Measurements from ENCODE around the gene IL5RA.

Gene IL5RA

DNA sequence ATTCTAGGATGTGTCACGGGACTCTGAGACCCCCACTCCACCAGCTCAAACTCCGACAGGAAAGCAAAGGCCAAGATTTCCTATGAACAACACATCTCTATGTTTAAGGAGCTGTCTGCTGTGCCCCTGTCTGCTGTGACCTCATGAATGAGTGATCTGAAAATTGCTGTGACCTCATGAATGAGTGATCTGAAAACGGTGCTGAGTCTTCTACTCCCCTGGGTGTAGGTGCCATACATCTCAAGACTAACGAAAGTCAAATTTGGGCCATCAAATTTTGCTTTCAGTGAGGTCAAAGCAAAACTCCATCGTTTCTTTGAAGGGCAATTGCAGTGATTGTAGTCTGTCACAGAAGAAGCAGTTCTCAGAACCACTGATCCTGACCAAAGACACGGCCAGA lies 24.4 kb downstream of the IL5RA start:
- H3K27me3 ChIP-seq (ENCODE audit: control insufficient read depth, insufficient read depth, low read length) = no peaks in the 10 kb centered on the region
- no peaks in the 10 kb centered on the region for H3K9me3 ChIP-seq (ENCODE audit: control insufficient read depth, insufficient read depth, low read length)
- DNase-seq (ENCODE audit: low read depth, low spot score) = no peak
- H3K27ac ChIP-seq (ENCODE audit: low read length) = no peak overlapping the region
- WGBS (ENCODE audit: insufficient coverage, insufficient read length) = no CpG with 5 or more reads among the region's 6 CpGs
- no peaks in the 10 kb centered on the region for H3K4me1 ChIP-seq (ENCODE audit: control insufficient read depth, insufficient read depth, low read length)
- no peak overlapping the region for H3K4me3 ChIP-seq (ENCODE audit: low read length)
- no peaks in the 10 kb centered on the region for H3K36me3 ChIP-seq (ENCODE audit: control insufficient read depth, insufficient read depth, low read length)

DNA sequence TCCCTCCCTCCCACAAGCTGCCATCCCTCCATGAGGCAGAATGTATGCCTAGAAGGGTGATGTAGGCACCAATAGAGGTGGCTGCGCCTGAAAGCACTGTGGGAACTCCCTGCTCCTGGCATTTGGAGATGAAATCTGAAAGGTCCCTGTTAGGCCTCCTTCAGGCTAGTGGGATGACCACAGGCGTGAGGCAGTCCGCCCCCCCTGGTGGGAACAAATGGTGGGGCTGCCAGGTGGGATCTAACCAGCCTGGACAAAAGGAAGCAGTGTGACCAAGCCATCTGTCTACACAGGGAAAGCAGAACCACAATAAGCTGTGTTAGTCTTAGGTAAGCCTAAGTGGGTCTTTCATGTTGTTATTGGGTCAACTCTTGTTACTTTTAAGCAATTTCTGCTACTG lies 25.3 kb downstream of the IL5RA start:
- H3K27ac ChIP-seq (ENCODE audit: low read length) = no peak overlapping the region
- H3K4me3 ChIP-seq (ENCODE audit: low read length) = no peak overlapping the region
- no peaks in the 10 kb centered on the region for H3K9me3 ChIP-seq (ENCODE audit: control insufficient read depth, insufficient read depth, low read length)
- no peaks in the 10 kb centered on the region for H3K4me1 ChIP-seq (ENCODE audit: control insufficient read depth, insufficient read depth, low read length)
- no peak for DNase-seq (ENCODE audit: low read depth, low spot score)
- no peaks in the 10 kb centered on the region for H3K27me3 ChIP-seq (ENCODE audit: control insufficient read depth, insufficient read depth, low read length)
- no CpG with 5 or more reads among the region's 3 CpGs for WGBS (ENCODE audit: insufficient coverage, insufficient read length)
- no peaks in the 10 kb centered on the region for H3K36me3 ChIP-seq (ENCODE audit: control insufficient read depth, insufficient read depth, low read length)

DNA sequence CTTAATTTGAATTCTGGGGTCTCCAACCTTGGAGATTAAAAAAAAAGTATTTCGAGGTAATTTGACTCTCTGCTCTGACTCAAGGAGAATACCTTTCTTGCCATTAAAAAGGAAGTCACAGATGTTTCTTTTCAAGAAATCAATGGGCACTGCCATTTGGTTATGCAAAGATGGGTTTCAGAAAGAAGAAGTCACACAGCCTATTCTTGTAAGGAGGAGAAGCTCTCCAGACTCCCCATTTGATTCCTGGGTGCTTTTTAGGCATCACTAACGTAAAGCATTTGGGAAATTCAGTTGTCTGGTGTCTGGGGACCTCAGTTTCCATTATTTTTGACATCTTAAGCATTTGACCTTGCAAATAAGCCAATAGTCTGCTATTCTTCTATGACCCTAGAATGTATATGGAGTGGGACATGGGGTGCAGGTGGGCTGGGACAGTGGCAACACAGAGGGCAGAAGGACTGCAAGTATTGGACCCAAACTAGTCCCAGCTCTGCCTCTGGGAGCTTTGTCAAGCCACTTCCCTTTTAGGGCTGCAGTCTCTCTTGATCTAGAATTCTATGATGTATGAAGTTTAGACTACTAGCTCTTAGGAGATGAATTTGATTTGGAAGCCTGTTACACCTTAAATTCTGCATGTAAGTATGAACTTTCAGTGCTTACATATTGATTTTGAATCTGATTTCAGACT lies 27.8 kb downstream of the IL5RA start:
- no peak for DNase-seq (ENCODE audit: low read depth, low spot score)
- no peak overlapping the region for H3K27ac ChIP-seq (ENCODE audit: low read length)
- H3K9me3 ChIP-seq (ENCODE audit: control insufficient read depth, insufficient read depth, low read length) = no peaks in the 10 kb centered on the region
- WGBS (ENCODE audit: insufficient coverage, insufficient read length) = no CpG with 5 or more reads among the region's 2 CpGs
- no peaks in the 10 kb centered on the region for H3K27me3 ChIP-seq (ENCODE audit: control insufficient read depth, insufficient read depth, low read length)
- H3K4me1 ChIP-seq (ENCODE audit: control insufficient read depth, insufficient read depth, low read length) = no peaks in the 10 kb centered on the region
- H3K36me3 ChIP-seq (ENCODE audit: control insufficient read depth, insufficient read depth, low read length) = no peaks in the 10 kb centered on the region
- no peak overlapping the region for H3K4me3 ChIP-seq (ENCODE audit: low read length)

DNA sequence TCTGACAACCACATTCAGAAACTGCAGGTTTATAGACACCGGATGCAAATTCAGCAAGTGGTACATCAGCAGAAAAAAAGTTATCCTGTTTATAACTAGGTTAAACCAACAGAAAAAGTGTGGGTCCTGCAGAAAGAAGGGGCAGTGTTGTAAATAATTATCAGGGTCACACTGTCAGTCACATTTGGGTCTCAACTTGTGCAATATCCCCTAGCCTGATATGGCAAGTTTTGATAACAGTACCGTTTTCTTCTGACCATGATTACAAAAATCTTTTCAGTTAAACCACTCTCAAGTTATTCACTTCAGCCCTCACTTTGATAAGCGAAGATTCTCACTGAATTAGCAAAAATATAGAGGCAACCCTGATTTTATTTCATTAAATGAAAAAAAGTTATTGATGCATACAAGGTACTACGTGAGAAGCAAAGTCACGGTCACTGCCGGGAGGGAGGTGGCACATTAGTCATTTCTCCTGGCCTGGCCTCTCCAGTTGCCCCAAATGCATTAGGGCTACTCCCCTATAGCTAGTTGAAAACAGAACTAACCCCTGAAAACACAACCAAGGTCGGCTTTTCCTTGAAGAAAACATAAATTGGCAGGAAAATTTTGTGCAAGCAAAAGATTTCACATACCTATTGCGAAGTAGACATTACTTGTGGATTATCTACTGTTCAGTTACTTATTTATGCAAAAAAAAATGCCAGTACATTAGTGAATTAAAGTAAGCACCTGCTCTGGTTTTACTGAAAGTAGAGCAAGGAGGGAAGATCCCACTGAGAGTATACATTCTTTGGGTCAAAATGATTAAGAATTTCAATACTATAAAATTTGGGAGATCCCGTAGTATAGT lies 28.6 kb downstream of the IL5RA start:
- no peak overlapping the region for H3K4me3 ChIP-seq (ENCODE audit: low read length)
- no peaks in the 10 kb centered on the region for H3K4me1 ChIP-seq (ENCODE audit: control insufficient read depth, insufficient read depth, low read length)
- H3K36me3 ChIP-seq (ENCODE audit: control insufficient read depth, insufficient read depth, low read length) = no peaks in the 10 kb centered on the region
- H3K27me3 ChIP-seq (ENCODE audit: control insufficient read depth, insufficient read depth, low read length) = no peaks in the 10 kb centered on the region
- H3K27ac ChIP-seq (ENCODE audit: low read length) = no peak overlapping the region
- no CpG with 5 or more reads among the region's 9 CpGs for WGBS (ENCODE audit: insufficient coverage, insufficient read length)
- DNase-seq (ENCODE audit: low read depth, low spot score) = no peak
- H3K9me3 ChIP-seq (ENCODE audit: control insufficient read depth, insufficient read depth, low read length) = no peaks in the 10 kb centered on the region

DNA sequence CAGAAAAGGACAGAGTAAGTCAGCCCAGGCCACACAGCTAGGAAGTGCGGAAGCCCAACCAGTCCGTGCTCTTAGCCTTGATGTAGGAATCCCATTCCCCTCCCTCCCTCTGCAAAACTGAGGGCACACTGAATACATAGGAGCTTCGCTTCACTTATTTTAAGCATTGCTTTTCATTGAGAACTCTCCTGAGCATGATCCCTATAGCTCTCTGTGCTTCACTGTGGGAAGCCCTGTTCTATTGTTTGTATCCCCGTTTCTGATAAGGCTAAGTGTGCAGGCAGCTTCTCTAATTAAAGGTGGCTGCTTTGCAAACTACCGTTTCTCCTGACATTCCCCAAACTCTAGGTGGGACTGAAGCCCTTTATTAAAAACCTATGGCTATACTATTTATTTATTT lies 29.9 kb downstream of the IL5RA start:
- whole genome bisulfite sequencing (ENCODE audit: insufficient coverage, insufficient read length) = no CpG with 5 or more reads among the region's 5 CpGs
- no peak overlapping the region for H3K27ac ChIP-seq (ENCODE audit: low read length)
- H3K4me3 ChIP-seq (ENCODE audit: low read length) = no peak overlapping the region
- DNase-seq (ENCODE audit: low read depth, low spot score) = no peak
- no peaks in the 10 kb centered on the region for H3K9me3 ChIP-seq (ENCODE audit: control insufficient read depth, insufficient read depth, low read length)
- H3K4me1 ChIP-seq (ENCODE audit: control insufficient read depth, insufficient read depth, low read length) = no peaks in the 10 kb centered on the region
- no peaks in the 10 kb centered on the region for H3K36me3 ChIP-seq (ENCODE audit: control insufficient read depth, insufficient read depth, low read length)
- H3K27me3 ChIP-seq (ENCODE audit: control insufficient read depth, insufficient read depth, low read length) = no peaks in the 10 kb centered on the region

DNA sequence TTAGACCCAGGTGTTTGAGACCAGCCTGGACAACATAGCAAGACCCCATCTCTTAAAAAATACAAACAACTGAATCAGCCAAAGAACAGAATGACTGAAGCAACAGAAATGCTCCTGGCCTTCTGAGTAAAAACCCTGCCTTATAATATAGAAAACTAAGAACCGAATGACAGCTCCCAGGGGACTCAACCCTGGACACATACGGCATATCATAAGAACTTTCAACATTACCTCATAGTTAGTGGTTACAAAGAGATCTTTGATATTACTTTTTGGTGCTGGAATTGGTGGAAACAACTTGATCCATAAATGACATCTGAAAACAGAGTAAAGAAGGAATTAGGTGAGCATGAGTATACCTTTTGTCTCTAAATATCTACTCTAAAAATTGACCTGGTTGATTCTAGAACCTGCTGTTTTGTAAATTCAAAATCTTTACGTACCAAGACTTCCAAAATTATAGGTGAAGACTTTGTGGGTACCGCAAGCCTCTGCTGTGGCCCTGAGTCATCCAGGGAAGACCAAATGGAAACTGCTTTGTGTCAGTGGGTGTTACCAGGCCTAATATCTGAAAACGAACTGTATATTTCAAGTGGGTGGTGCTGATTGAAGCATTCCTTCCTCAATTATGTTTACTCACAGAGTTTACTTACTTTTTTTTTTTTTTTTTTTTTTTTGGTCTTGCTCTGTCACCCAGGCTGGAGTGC lies 35.5 kb downstream of the IL5RA start:
- no peak overlapping the region for H3K4me3 ChIP-seq (ENCODE audit: low read length)
- H3K9me3 ChIP-seq (ENCODE audit: control insufficient read depth, insufficient read depth, low read length) = no peaks in the 10 kb centered on the region
- WGBS (ENCODE audit: insufficient coverage, insufficient read length) = no CpG with 5 or more reads among the region's 5 CpGs
- H3K4me1 ChIP-seq (ENCODE audit: control insufficient read depth, insufficient read depth, low read length) = no peaks in the 10 kb centered on the region
- no peaks in the 10 kb centered on the region for H3K27me3 ChIP-seq (ENCODE audit: control insufficient read depth, insufficient read depth, low read length)
- no peak for DNase-seq (ENCODE audit: low read depth, low spot score)
- H3K36me3 ChIP-seq (ENCODE audit: control insufficient read depth, insufficient read depth, low read length) = no peaks in the 10 kb centered on the region
- H3K27ac ChIP-seq (ENCODE audit: low read length) = no peak overlapping the region

DNA sequence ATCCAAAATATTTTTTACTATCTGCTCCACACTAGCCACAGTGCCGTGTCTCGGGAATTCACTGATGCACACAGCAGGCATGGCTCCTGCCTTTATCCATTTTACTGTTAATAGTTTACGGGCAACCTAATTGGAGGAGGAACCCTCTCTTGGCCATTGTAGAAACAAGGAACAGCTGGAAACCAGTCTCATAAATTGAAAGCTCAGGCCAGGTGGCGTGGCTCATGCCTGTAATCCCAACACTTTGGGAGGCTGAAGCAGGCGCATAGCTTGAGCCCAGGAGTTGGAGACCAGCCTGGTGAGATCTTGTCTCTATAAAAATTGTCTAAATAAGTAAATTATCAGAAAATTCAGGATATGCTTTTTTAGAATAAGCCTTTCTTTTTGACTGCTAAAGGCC lies 39.0 kb downstream of the IL5RA start:
- Histone ChIP-seq H3K27ac (ENCODE audit: low read length) (no peak overlapping the region), H3K4me1 (ENCODE audit: control insufficient read depth, insufficient read depth, low read length) (no peaks in the 10 kb centered on the region), H3K4me3 (ENCODE audit: low read length) (no peak overlapping the region), H3K9me3 (ENCODE audit: control insufficient read depth, insufficient read depth, low read length) (no peaks in the 10 kb centered on the region), H3K27me3 (ENCODE audit: control insufficient read depth, insufficient read depth, low read length) (no peaks in the 10 kb centered on the region), H3K36me3 (ENCODE audit: control insufficient read depth, insufficient read depth, low read length) (no peaks in the 10 kb centered on the region)
- DNase-seq (ENCODE audit: low read depth, low spot score) = no peak
- no CpG with 5 or more reads among the region's 5 CpGs for WGBS (ENCODE audit: insufficient coverage, insufficient read length)

DNA sequence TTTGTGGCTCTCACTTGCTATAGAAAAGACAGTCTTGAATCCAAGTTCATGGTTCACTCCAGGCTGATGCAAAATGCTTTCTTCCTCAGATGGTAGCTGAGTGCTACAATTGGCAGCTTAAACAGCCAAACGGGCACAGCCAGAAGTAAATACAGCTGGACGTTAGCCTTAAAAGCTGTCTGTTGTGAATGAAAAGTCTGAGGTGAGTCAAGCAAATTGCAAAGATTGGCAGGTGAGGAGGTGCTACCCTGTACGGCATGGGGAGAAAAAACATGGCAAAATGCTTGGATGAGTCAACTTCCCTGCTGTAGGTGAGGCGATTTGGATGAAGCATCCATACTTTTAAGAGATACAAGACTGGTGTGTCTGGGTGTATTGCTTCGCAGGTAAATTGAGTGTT lies 40.5 kb downstream of the IL5RA start:
- WGBS (ENCODE audit: insufficient coverage, insufficient read length) = no CpG with 5 or more reads among the region's 5 CpGs
- Histone ChIP-seq H3K27me3 (ENCODE audit: control insufficient read depth, insufficient read depth, low read length) (no peaks in the 10 kb centered on the region), H3K4me3 (ENCODE audit: low read length) (no peak overlapping the region), H3K4me1 (ENCODE audit: control insufficient read depth, insufficient read depth, low read length) (no peaks in the 10 kb centered on the region), H3K27ac (ENCODE audit: low read length) (no peak overlapping the region), H3K9me3 (ENCODE audit: control insufficient read depth, insufficient read depth, low read length) (no peaks in the 10 kb centered on the region), H3K36me3 (ENCODE audit: control insufficient read depth, insufficient read depth, low read length) (no peaks in the 10 kb centered on the region)
- no peak for DNase-seq (ENCODE audit: low read depth, low spot score)

DNA sequence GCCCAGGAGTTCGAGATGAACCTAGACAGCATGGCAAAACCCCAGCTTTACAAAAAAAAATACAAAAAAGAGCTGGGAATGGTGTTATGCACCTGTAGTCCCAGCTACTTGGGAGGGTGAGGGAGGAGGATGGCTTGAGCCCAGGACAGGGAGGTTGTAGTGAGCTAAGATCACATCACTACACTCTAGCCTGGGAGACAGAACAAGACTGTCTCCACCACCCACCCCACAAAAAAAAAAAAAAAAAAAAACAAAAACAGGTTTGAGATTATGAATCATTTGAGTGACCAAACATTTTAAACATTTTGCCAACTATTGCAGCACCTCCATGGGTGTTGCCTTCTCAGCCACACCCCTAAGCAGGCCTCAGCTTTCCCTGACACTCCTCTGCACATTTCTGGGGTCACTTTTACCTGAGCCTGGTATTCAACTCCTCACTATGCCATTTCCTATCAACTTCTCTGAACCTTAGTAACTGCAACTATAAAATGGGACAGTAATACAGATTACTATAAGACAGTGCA lies 41.8 kb downstream of the IL5RA start:
- WGBS (ENCODE audit: insufficient coverage, insufficient read length) = no CpG with 5 or more reads among the region's 1 CpG
- no peaks in the 10 kb centered on the region for H3K27me3 ChIP-seq (ENCODE audit: control insufficient read depth, insufficient read depth, low read length)
- no peak for DNase-seq (ENCODE audit: low read depth, low spot score)
- no peaks in the 10 kb centered on the region for H3K4me1 ChIP-seq (ENCODE audit: control insufficient read depth, insufficient read depth, low read length)
- H3K27ac ChIP-seq (ENCODE audit: low read length) = no peak overlapping the region
- no peak overlapping the region for H3K4me3 ChIP-seq (ENCODE audit: low read length)
- no peaks in the 10 kb centered on the region for H3K36me3 ChIP-seq (ENCODE audit: control insufficient read depth, insufficient read depth, low read length)
- H3K9me3 ChIP-seq (ENCODE audit: control insufficient read depth, insufficient read depth, low read length) = no peaks in the 10 kb centered on the region

DNA sequence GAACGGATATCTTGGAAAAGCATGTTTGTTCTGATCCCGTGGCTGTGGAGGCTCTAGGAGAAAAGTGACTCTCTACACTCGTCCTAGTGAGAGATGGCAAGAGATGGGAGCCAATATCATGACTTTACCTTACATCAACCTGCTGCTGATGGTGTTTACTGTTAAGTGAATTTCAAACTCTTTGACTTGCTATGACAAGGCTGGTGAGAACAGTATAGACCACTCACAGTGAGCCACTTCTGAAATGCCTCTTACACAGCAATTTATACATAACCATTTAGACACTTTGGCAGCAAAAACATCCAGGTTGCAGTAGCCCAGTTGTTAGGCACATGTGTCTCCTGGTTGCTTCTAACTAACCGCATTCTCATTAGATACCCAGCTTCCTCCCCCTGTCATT lies 43.3 kb downstream of the IL5RA start:
- 0 out of 2 replicates have a peak, but pooled peaks cover 1% of the 10 kb centered on the region for H3K4me1 ChIP-seq (ENCODE audit: control insufficient read depth, insufficient read depth, low read length)
- H3K36me3 ChIP-seq (ENCODE audit: control insufficient read depth, insufficient read depth, low read length) = no peaks in the 10 kb centered on the region
- DNase-seq (ENCODE audit: low read depth, low spot score) = no peak
- H3K9me3 ChIP-seq (ENCODE audit: control insufficient read depth, insufficient read depth, low read length) = no peaks in the 10 kb centered on the region
- no peaks in the 10 kb centered on the region for H3K27me3 ChIP-seq (ENCODE audit: control insufficient read depth, insufficient read depth, low read length)
- WGBS (ENCODE audit: insufficient coverage, insufficient read length) = no CpG with 5 or more reads among the region's 4 CpGs
- H3K27ac ChIP-seq (ENCODE audit: low read length) = no peak overlapping the region
- H3K4me3 ChIP-seq (ENCODE audit: low read length) = no peak overlapping the region

All from iPS DF 6.9 (cell line).